Stimulated activated CD4-positive, alpha-beta T cell treated with anti-CD3 and anti-CD28 coated beads, TNF-alpha, amount 100 ng/mL, for 1 hour (primary cell): Measurements from ENCODE around the gene ZNF69.
"Not testable (repeated sequence)": the region's sequence is repeated elsewhere in the genome, so short reads cannot be mapped to it uniquely, and the experiment has no call there.

Experiments used
- DNase-seq, 3 donors: peaks; one replicate each; pipeline ENCODE4 v3.0.0-alpha.2; 2020; ENCODE audit warnings: low read depth in 3 of 3, low spot score in 1 of 3

Gene ZNF69

GRCh38 chr19:11887611-11888531 is at the start of gene ZNF69:
TSS of gene ZNF69 (plus strand) at chr19:11887782. CDS start at chr19:11887924, 142 bp downstream.
- peak in 2 of 3 donors; percentile 19 to 45 for DNase-seq

GRCh38 chr19:11843722-11844121 is 43.9 kb upstream of the ZNF69 start:
- DNase-seq, result no peak

GRCh38 chr19:11847615-11848014 is 40.0 kb upstream of the ZNF69 start:
- not testable (repeated sequence) for DNase-seq

- no peak for DNase-seq
Measured at GRCh38 chr19:11848200-11848593, 39.4 kb upstream of the ZNF69 start.

GRCh38 chr19:11848594-11849469 is 38.8 kb upstream of the ZNF69 start, which contains the start of gene ZNF439:
TSS of gene ZNF439 (plus strand) at chr19:11848726. CDS start at chr19:11848868, 142 bp downstream.
- peak; percentile 62 to 82 (median 63) for DNase-seq

GRCh38 chr19:11850289-11850688 is 37.3 kb upstream of the ZNF69 start:
- DNase-seq, result not testable (repeated sequence)

GRCh38 chr19:11853358-11853757 is 34.2 kb upstream of the ZNF69 start:
- no peak for DNase-seq

- DNase-seq, result no peak
Measured at GRCh38 chr19:11856596-11857250, 30.9 kb upstream of the ZNF69 start.

- no peak for DNase-seq
Measured at GRCh38 chr19:11860721-11861120, 26.9 kb upstream of the ZNF69 start.

- no peak for DNase-seq
Measured at GRCh38 chr19:11861301-11861700, 26.3 kb upstream of the ZNF69 start.

- DNase-seq, result not testable (repeated sequence)
Measured at GRCh38 chr19:11867766-11868165, 19.8 kb upstream of the ZNF69 start.

GRCh38 chr19:11868188-11868587 is 19.4 kb upstream of the ZNF69 start:
- no peak for DNase-seq

- no peak for DNase-seq
Measured at GRCh38 chr19:11872624-11873023, 15.0 kb upstream of the ZNF69 start.

GRCh38 chr19:11873762-11874161 is 13.8 kb upstream of the ZNF69 start:
- DNase-seq, result no peak

GRCh38 chr19:11879687-11880266 is 7.8 kb upstream of the ZNF69 start:
- DNase-seq, result peak in 1 of 3 donors; percentile 23

- no peak for DNase-seq
Measured at GRCh38 chr19:11880598-11880997, 7.0 kb upstream of the ZNF69 start.

GRCh38 chr19:11881151-11881800 is 6.3 kb upstream of the ZNF69 start:
- DNase-seq, result peak in 2 of 3 donors; percentile 26 to 36

- DNase-seq, result no peak
Measured at GRCh38 chr19:11882606-11883005, 5.0 kb upstream of the ZNF69 start.

GRCh38 chr19:11887234-11887610 is 360 bp upstream of the ZNF69 start:
- DNase-seq, result no peak

- not testable (repeated sequence) for DNase-seq
Measured at GRCh38 chr19:11889901-11890300, 2.3 kb downstream of the ZNF69 start.
